GM23338 (cell line): ENCODE results near the gene CENPK.

Experiments
- EZH2 ChIP-seq: fragments of 200-600 bp; sonication (generic); IDR thresholded peaks from one replicate; pipeline ENCODE4 v1.8.0; 2017; ENCODE audit warnings: antibody characterized with exemption, mild to moderate bottlenecking, low read depth; ENCODE audit not compliant: unreplicated experiment
- EZH2phosphoT487 ChIP-seq: fragments of 200-600 bp; sonication (generic); IDR thresholded peaks from one replicate; pipeline ENCODE4 v1.8.1; 2018; ENCODE audit warnings: antibody characterized with exemption; ENCODE audit not compliant: unreplicated experiment
- JUNB ChIP-seq: IDR thresholded peaks from one replicate; pipeline ENCODE4 v1.6.1; 2016; ENCODE audit warnings: antibody characterized with exemption; ENCODE audit not compliant: unreplicated experiment
- POLR2AphosphoS5 ChIP-seq: IDR thresholded peaks from 2 replicates; pipeline ENCODE4 v1.6.1; 2016; ENCODE audit warnings: antibody characterized with exemption, low read depth
- ZNF114 ChIP-seq: fragments of 250-450 bp; sonication (Bioruptor Pico); IDR thresholded peaks from 2 replicates; pipeline ENCODE4 v1.5.0; 2020; ENCODE audit warnings: mild to moderate bottlenecking, moderate library complexity
- TF ChIP-seq, protein P1 (sequence below), 2 experiments: fragments of 200-600 bp in 1 of 2; sonication (generic) in 1 of 2; conservative IDR thresholded peaks; 2 replicates each; pipeline versions ENCODE4 v1.5.1 to v1.6.1; 2016 to 2017; ENCODE audit warnings: antibody characterized with exemption in 2 of 2, low read depth in 2 of 2, mild to moderate bottlenecking in 2 of 2, moderate library complexity in 1 of 2
- TF ChIP-seq, protein P2 (sequence below): IDR thresholded peaks from one replicate; pipeline ENCODE4 v1.6.1; 2018; ENCODE audit warnings: antibody characterized with exemption; ENCODE audit not compliant: unreplicated experiment

DNA sequence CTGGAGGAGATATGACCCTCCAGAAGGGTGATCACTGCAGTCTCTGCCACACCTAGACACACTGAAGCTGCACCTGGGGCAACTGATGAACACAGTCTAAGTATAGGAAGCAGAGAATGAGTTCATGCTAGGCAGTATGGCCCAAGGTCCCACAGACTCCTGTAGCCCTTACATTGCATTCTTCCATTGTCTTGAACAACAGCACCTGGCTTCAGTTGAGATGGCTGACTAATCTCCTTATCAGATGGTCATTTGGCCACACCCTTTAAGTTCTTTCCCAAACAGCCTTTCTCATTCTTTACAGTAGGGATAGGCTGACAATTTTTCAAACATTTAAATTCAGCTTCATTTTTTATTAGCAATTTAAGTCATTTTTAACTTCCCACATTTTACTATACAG, 23.1 kb downstream of the CENPK start:
- TF ChIP-seq, protein P1, sequence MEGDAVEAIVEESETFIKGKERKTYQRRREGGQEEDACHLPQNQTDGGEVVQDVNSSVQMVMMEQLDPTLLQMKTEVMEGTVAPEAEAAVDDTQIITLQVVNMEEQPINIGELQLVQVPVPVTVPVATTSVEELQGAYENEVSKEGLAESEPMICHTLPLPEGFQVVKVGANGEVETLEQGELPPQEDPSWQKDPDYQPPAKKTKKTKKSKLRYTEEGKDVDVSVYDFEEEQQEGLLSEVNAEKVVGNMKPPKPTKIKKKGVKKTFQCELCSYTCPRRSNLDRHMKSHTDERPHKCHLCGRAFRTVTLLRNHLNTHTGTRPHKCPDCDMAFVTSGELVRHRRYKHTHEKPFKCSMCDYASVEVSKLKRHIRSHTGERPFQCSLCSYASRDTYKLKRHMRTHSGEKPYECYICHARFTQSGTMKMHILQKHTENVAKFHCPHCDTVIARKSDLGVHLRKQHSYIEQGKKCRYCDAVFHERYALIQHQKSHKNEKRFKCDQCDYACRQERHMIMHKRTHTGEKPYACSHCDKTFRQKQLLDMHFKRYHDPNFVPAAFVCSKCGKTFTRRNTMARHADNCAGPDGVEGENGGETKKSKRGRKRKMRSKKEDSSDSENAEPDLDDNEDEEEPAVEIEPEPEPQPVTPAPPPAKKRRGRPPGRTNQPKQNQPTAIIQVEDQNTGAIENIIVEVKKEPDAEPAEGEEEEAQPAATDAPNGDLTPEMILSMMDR (conservative IDR thresholded peaks at IDR 0.05; ENCODE audit: low read depth in 2 of 2): no peak
- TF ChIP-seq ZNF114 (CRISPR knock-in tag) (no peak), EZH2phosphoT487 (no peak), JUNB (no peak), POLR2AphosphoS5 (no peak), EZH2 (no peak)
- TF ChIP-seq, protein P2, sequence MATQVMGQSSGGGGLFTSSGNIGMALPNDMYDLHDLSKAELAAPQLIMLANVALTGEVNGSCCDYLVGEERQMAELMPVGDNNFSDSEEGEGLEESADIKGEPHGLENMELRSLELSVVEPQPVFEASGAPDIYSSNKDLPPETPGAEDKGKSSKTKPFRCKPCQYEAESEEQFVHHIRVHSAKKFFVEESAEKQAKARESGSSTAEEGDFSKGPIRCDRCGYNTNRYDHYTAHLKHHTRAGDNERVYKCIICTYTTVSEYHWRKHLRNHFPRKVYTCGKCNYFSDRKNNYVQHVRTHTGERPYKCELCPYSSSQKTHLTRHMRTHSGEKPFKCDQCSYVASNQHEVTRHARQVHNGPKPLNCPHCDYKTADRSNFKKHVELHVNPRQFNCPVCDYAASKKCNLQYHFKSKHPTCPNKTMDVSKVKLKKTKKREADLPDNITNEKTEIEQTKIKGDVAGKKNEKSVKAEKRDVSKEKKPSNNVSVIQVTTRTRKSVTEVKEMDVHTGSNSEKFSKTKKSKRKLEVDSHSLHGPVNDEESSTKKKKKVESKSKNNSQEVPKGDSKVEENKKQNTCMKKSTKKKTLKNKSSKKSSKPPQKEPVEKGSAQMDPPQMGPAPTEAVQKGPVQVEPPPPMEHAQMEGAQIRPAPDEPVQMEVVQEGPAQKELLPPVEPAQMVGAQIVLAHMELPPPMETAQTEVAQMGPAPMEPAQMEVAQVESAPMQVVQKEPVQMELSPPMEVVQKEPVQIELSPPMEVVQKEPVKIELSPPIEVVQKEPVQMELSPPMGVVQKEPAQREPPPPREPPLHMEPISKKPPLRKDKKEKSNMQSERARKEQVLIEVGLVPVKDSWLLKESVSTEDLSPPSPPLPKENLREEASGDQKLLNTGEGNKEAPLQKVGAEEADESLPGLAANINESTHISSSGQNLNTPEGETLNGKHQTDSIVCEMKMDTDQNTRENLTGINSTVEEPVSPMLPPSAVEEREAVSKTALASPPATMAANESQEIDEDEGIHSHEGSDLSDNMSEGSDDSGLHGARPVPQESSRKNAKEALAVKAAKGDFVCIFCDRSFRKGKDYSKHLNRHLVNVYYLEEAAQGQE: no peak
